Esophagus muscularis mucosa (tissue), 4 donors: ENCODE results near the gene ARHGDIB. TPM values are rescaled to one million over a fixed set of nuclear protein-coding genes. Genes with fewer than 3 reads are reported as not detected.

Source experiments
- DNase-seq: peaks from one replicate; pipeline ENCODE4 v3.0.0-alpha.2; 2017; ENCODE audit errors: extremely low spot score
- H3K27ac ChIP-seq, 4 donors: fragments of 200-600 bp; sonication (generic); replicated peaks in 1 of 4; 1 replicate in 3 of 4; 2 replicates in 1 of 4; pipeline ENCODE4 v1.5.1; 2016 to 2019; ENCODE audit warnings: mild to moderate bottlenecking in 1 of 4
- H3K27me3 ChIP-seq, 4 donors: fragments of 200-600 bp; sonication (generic); one replicate each; pipeline versions ENCODE4 v1.5.1 to v1.6.0; 2016 to 2019
- H3K36me3 ChIP-seq, 4 donors: fragments of 200-600 bp; sonication (generic); one replicate each; pipeline ENCODE4 v1.5.1; 2016 to 2019
- H3K4me1 ChIP-seq, 4 donors: fragments of 200-600 bp; sonication (generic); one replicate each; pipeline ENCODE4 v1.5.1; 2016 to 2019
- H3K4me3 ChIP-seq, 4 donors: fragments of 200-600 bp; sonication (generic); 1 replicate in 2 of 4; 2 replicates in 2 of 4; pipeline ENCODE4 v1.5.1; 2016 to 2019; ENCODE audit warnings: mild to moderate bottlenecking in 4 of 4, moderate library complexity in 1 of 4
- H3K9me3 ChIP-seq, 4 donors: fragments of 200-600 bp; sonication (generic); 1 replicate in 3 of 4; 2 replicates in 1 of 4; pipeline ENCODE4 v1.5.1; 2016 to 2019
- CTCF ChIP-seq, 3 experiments: fragments of 200-600 bp in 2 of 3; fragments of 450-650 bp in 1 of 3; sonication (generic) in 2 of 3; IDR thresholded peaks; one replicate each; pipeline ENCODE4 v1.5.1; 2017 to 2019; ENCODE audit warnings: antibody characterized with exemption in 3 of 3, mild to moderate bottlenecking in 2 of 3, moderate library complexity in 1 of 3
- EP300 ChIP-seq: sonication (generic); formaldehyde crosslinking; IDR thresholded peaks from one replicate; pipeline ENCODE4 v1.6.1; 2017; ENCODE audit warnings: antibody characterized with exemption
- POLR2A ChIP-seq: fragments of 450-650 bp; IDR thresholded peaks from one replicate; pipeline ENCODE4 v1.6.1; 2017; ENCODE audit warnings: antibody characterized with exemption, moderate library complexity, mild to moderate bottlenecking, low read depth
- POLR2AphosphoS5 ChIP-seq, 2 donors: sonication (generic); formaldehyde crosslinking; IDR thresholded peaks; one replicate each; pipeline ENCODE4 v1.6.1; 2017; ENCODE audit warnings: antibody characterized with exemption in 2 of 2
- WGBS: methylation state at CpG from one replicate; pipeline ENCODE4 v1.1.5; 2018; 5-methylcytosine and 5-hydroxymethylcytosine counted together
- intact Hi-C: fragments of 100-400 bp; cut with DNase I; formaldehyde crosslinking; loops from one replicate; pipeline ENCODE4 v1.15.1; 2023
- total RNA-seq, 4 donors: library from RNA; depleted of rRNA; stranded (reverse); fragments of >200 nt; gene quantifications; one replicate each; pipeline versions ENCODE4 v1.1.0 to v1.2.1, GENCODE V29; 2016

Gene ARHGDIB
- total RNA-seq, 4 donors from 2014 or later = 43.6 to 123 (median 84.5) TPM

- Histone ChIP-seq H3K36me3 (no peaks in the 10 kb centered on the region), H3K4me3 (no peak overlapping the region), H3K4me1 (peaks cover 21 to 59% (median 48%) of the 10 kb centered on the region in 4 donors), H3K27ac (peak overlapping the region; percentile 64 to 74 (median 70)), H3K27me3 (no peaks in the 10 kb centered on the region), H3K9me3 (no peaks in the 10 kb centered on the region)
- WGBS = 62% methylated on average over 4 of the region's 5 CpGs
- no peak for TF ChIP-seq POLR2A
- no peak for TF ChIP-seq POLR2AphosphoS5 (IDR thresholded peaks at IDR 0.05)
- TF ChIP-seq CTCF (IDR thresholded peaks at IDR 0.05) = no peak
- TF ChIP-seq EP300 = no peak
- DNase-seq = no peak
- intact Hi-C loops = no loop called here
Measured at GRCh38 chr12:14906114-14906513, 55.3 kb downstream of the ARHGDIB start.

DNA sequence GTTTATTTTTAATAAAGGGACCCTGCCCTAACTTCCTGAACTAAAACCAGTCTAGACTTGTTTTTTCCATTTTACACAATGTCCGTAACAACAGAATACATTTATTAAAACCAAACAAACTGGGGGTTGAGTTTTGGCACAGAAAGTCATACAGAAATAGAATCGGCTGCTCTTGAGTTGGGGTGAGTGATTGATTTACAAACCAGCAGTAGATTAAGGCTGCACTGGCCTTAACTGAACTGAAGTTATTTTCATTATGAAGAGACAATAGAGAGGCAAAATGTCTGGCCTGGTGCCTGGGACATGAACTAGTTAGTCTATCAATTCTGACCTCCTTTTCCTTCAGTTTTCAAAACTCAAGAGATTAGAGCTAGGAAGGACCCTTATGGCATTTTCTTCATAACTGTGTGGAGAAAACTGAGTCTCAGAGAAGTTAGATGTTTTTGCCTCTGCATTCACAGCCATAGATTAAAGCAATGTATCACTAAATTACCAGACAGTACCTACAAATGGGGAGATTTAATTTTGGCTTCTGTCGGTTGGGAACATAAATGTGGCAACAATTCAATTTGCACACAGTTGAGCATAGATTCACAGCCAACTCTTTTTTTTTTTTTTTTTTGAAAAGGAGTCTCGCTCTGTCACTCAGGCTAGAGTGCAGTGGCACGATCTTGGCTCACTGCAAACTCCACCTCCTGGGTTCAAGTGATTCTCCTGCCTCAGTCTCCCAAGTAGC lies 56.0 kb downstream of the ARHGDIB start:
- peaks cover 24 to 56% (median 48%) of the 10 kb centered on the region in 4 donors for H3K4me1 ChIP-seq
- H3K9me3 ChIP-seq = no peaks in the 10 kb centered on the region
- intact Hi-C loops = no loop called here
- H3K4me3 ChIP-seq = peak overlapping the region in 1 of 4 donors; percentile 1
- TF ChIP-seq CTCF (IDR thresholded peaks at IDR 0.05) (no peak), POLR2AphosphoS5 (IDR thresholded peaks at IDR 0.05) (no peak), POLR2A (no peak), EP300 (no peak)
- 33% methylated on average over 5 of the region's 5 CpGs for WGBS
- H3K27me3 ChIP-seq = no peaks in the 10 kb centered on the region
- H3K36me3 ChIP-seq = no peaks in the 10 kb centered on the region
- no peak for DNase-seq
- peak overlapping the region; percentile 64 to 74 (median 70) for H3K27ac ChIP-seq

DNA sequence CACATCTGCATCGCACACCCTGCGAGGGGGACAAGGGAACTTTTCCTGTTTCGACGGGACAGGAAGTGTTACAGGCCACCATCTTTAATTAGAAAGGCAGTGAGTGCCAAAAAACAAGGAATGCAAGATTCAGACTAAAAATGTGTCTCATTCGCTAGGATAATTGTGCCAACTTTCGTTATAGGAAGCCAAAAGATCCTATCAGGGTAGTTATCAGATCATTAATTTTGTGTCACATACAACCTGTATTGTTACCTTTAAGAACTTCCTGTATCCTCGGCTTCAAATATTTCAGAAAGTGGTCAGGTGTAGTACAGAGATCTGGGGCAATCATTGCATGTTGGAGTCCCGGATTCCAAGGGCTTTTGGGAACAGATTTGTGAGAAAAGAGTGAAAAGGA lies 56.5 kb downstream of the ARHGDIB start:
- H3K27ac ChIP-seq = peak overlapping the region; percentile 64 to 74 (median 70)

DNA sequence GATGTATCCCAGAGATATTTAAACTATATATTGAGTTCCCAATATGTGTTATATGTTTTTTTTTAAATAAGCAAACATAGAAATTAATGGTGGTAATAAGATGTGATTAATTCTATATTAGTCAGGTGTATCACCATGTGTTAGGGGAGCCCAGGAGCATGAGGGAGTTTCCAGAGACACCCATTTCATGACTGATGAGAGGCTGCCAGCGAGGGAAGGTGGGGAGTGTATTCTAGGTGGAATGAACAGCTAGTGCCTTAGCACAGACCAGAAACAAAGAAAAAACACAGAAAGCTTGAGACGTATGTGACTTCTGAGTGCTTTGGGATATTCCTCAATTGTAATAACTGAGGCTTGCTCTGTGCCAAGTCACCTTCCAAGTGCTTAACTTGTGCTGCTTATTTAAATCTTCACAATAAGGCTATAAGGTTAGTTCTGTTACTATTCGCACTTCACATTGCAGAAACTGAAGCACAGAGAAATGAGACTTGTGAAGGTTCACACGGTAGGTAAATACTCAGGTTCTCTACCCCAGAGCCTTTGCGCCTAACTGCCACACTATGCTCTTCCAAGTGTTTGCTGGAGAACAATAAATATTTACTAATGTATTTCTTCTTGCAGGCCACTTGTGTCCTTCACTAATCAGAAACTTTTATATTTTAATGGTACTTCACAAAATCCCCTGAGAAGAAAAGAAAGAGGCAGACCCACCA lies 57.9 kb downstream of the ARHGDIB start:
- peaks cover 24 to 53% (median 46%) of the 10 kb centered on the region in 4 donors for H3K4me1 ChIP-seq
- H3K27me3 ChIP-seq = no peaks in the 10 kb centered on the region
- H3K9me3 ChIP-seq = no peaks in the 10 kb centered on the region
- TF ChIP-seq POLR2AphosphoS5 (IDR thresholded peaks at IDR 0.05) = no peak
- no peak for TF ChIP-seq POLR2A
- TF ChIP-seq CTCF (IDR thresholded peaks at IDR 0.05) = no peak
- no peak for TF ChIP-seq EP300
- no peak overlapping the region for H3K4me3 ChIP-seq
- peak overlapping the region; percentile 49 to 74 (median 68) for H3K27ac ChIP-seq
- H3K36me3 ChIP-seq = no peaks in the 10 kb centered on the region
- no peak for DNase-seq
- intact Hi-C loops = no loop called here
- 76% methylated on average over 5 of the region's 5 CpGs for WGBS

More for the DNA sequence above, 56.5 kb downstream of the ARHGDIB start:
- Histone ChIP-seq H3K36me3 (no peaks in the 10 kb centered on the region), H3K9me3 (no peaks in the 10 kb centered on the region), H3K4me3 (peak overlapping the region in 1 of 4 donors; percentile 1), H3K27me3 (no peaks in the 10 kb centered on the region), H3K4me1 (peaks cover 24 to 53% (median 46%) of the 10 kb centered on the region in 4 donors)
- no peak for TF ChIP-seq POLR2AphosphoS5 (IDR thresholded peaks at IDR 0.05)
- 63% methylated on average over 8 of the region's 8 CpGs for WGBS
- intact Hi-C loops = no loop called here
- DNase-seq = no peak

- Histone ChIP-seq H3K9me3 (no peaks in the 10 kb centered on the region), H3K4me3 (no peak overlapping the region), H3K36me3 (no peaks in the 10 kb centered on the region), H3K4me1 (peaks cover 24 to 55% (median 46%) of the 10 kb centered on the region in 4 donors), H3K27ac (peak overlapping the region; percentile 34 to 74 (median 54)), H3K27me3 (no peaks in the 10 kb centered on the region)
- intact Hi-C loops = no loop called here
- no peak for DNase-seq
- TF ChIP-seq EP300 (no peak), POLR2A (no peak), POLR2AphosphoS5 (IDR thresholded peaks at IDR 0.05) (no peak), CTCF (IDR thresholded peaks at IDR 0.05) (no peak)
- WGBS = 45% methylated on average over 2 of the region's 2 CpGs
Measured at GRCh38 chr12:14902465-14902864, 58.9 kb downstream of the ARHGDIB start.
